ENCODE measurements around the gene SCARF2.

The SCARF2 gene

GRCh38 chr22:20463324-20464095, 25.9 kb upstream of the SCARF2 start:
- DNase-seq: no peak
- TF ChIP-seq, protein P1, sequence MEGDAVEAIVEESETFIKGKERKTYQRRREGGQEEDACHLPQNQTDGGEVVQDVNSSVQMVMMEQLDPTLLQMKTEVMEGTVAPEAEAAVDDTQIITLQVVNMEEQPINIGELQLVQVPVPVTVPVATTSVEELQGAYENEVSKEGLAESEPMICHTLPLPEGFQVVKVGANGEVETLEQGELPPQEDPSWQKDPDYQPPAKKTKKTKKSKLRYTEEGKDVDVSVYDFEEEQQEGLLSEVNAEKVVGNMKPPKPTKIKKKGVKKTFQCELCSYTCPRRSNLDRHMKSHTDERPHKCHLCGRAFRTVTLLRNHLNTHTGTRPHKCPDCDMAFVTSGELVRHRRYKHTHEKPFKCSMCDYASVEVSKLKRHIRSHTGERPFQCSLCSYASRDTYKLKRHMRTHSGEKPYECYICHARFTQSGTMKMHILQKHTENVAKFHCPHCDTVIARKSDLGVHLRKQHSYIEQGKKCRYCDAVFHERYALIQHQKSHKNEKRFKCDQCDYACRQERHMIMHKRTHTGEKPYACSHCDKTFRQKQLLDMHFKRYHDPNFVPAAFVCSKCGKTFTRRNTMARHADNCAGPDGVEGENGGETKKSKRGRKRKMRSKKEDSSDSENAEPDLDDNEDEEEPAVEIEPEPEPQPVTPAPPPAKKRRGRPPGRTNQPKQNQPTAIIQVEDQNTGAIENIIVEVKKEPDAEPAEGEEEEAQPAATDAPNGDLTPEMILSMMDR (IDR thresholded peaks at IDR 0.05; ENCODE audit: low read depth, low read length, missing control alignments): no peak
- in situ Hi-C loops (cut with HindIII; ENCODE audit: low pct_ligation_motif_present, low sequenced_read_pairs): no loop called here
- Histone ChIP-seq H3K4me3 (ENCODE audit: low read depth, low read length) (no peak overlapping the region), H3K27me3 (replicated peaks) (no peaks in the 10 kb centered on the region), H3K36me3 (replicated peaks) (peaks cover 14% of the 10 kb centered on the region), H3K27ac (no peak overlapping the region)

- no peak overlapping the region for H3K4me3 ChIP-seq (ENCODE audit: low read depth, low read length)
- H3K27me3 ChIP-seq (replicated peaks): no peaks in the 10 kb centered on the region
- in situ Hi-C loops (cut with HindIII; ENCODE audit: low pct_ligation_motif_present, low sequenced_read_pairs): no loop called here
- TF ChIP-seq, protein P1 (IDR thresholded peaks at IDR 0.05; ENCODE audit: low read depth, low read length, missing control alignments): no peak
- H3K36me3 ChIP-seq (replicated peaks): peaks cover 13% of the 10 kb centered on the region
- H3K27ac ChIP-seq: no peak overlapping the region
- DNase-seq: no peak
Observed at GRCh38 chr22:20459862-20460261, 22.2 kb upstream of the SCARF2 start.

DNA sequence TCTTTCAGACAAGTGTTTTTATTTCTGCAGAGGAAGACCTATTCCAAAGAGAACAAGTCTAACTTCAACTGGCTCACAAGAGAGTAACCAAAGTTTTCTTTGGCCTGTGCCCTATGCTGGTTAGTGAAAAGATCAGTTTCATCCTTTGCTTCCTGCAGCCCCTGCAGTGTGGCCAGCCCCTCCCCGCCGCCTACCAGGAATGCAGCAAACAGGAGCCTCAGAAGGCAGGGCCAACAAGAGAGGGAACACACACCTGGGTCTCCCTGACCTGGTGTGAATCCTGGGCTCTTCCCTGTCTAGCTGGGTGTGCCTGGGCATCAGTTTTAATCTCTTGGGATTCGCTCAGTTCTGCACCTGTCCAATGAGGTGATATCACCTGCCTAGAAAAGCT, 21.5 kb upstream of the SCARF2 start:
- H3K4me3 ChIP-seq (ENCODE audit: low read depth, low read length): no peak overlapping the region
- TF ChIP-seq, protein P1 (IDR thresholded peaks at IDR 0.05; ENCODE audit: low read depth, low read length, missing control alignments): no peak
- H3K36me3 ChIP-seq (replicated peaks): peaks cover 12% of the 10 kb centered on the region
- no peaks in the 10 kb centered on the region for H3K27me3 ChIP-seq (replicated peaks)
- in situ Hi-C loops (cut with HindIII; ENCODE audit: low pct_ligation_motif_present, low sequenced_read_pairs): no loop called here
- no peak overlapping the region for H3K27ac ChIP-seq
- DNase-seq: no peak

GRCh38 chr22:20458530-20459151, 21.0 kb upstream of the SCARF2 start:
- Histone ChIP-seq H3K36me3 (replicated peaks) (peaks cover 8% of the 10 kb centered on the region), H3K4me3 (ENCODE audit: low read depth, low read length) (no peak overlapping the region), H3K27ac (no peak overlapping the region), H3K27me3 (replicated peaks) (no peaks in the 10 kb centered on the region)
- in situ Hi-C loops (cut with HindIII; ENCODE audit: low pct_ligation_motif_present, low sequenced_read_pairs): no loop called here
- DNase-seq: no peak
- TF ChIP-seq, protein P1 (IDR thresholded peaks at IDR 0.05; ENCODE audit: low read depth, low read length, missing control alignments): no peak

DNA sequence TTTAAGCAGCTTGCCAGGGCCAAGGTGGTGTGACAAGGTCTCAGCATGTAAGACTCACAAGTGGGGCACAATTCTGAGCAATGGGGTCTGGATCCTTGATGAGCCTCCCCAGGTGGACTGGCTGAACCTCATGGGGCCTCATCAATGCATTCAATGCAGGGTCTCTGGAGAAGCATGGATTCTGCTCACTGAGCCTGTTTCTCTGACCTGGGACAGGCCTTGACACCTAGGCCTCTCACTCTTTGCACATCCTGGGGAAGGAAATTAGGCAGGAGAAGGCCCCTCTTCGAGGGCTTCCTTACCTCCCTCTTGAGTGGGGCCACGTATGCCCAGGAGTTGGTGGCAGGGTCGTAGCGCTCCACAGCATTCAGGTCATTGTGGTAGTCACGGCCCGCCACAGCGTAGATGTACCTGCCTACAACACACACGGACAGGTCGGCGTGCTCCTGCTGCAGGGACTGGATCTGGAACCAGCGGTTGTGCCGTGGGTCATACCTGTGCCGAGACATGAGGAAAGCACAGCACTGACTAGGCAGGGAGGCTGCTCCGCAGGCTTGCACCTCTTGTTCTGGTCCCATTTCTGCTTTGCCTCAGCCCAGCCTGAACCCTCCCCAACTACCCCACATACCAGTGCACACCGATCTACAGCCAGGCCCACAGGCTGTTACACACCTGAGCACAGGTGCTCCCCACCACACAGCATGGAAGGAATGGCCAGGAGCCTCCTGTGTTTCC, 20.0 kb upstream of the SCARF2 start:
- TF ChIP-seq, protein P1 (IDR thresholded peaks at IDR 0.05; ENCODE audit: low read depth, low read length, missing control alignments): no peak
- in situ Hi-C loops (cut with HindIII; ENCODE audit: low pct_ligation_motif_present, low sequenced_read_pairs): no loop called here

More for the DNA sequence above, 20.0 kb upstream of the SCARF2 start:
- no peak for DNase-seq
- H3K36me3 ChIP-seq (replicated peaks): peaks cover 8% of the 10 kb centered on the region
- H3K4me3 ChIP-seq (ENCODE audit: low read depth, low read length): no peak overlapping the region
- no peaks in the 10 kb centered on the region for H3K27me3 ChIP-seq (replicated peaks)
- no peak overlapping the region for H3K27ac ChIP-seq
